Measurements from ENCODE around the gene CASP2. TPM values are rescaled to one million over a fixed set of nuclear protein-coding genes. Genes with fewer than 3 reads are reported as not detected.

The CASP2 gene
- total and polyA plus RNA-seq, 2 of the 13 experiments (the other 11 are each of a cell fraction or from before 2014, with no cell fraction given) = 10.2 to 13.7 TPM

DNA sequence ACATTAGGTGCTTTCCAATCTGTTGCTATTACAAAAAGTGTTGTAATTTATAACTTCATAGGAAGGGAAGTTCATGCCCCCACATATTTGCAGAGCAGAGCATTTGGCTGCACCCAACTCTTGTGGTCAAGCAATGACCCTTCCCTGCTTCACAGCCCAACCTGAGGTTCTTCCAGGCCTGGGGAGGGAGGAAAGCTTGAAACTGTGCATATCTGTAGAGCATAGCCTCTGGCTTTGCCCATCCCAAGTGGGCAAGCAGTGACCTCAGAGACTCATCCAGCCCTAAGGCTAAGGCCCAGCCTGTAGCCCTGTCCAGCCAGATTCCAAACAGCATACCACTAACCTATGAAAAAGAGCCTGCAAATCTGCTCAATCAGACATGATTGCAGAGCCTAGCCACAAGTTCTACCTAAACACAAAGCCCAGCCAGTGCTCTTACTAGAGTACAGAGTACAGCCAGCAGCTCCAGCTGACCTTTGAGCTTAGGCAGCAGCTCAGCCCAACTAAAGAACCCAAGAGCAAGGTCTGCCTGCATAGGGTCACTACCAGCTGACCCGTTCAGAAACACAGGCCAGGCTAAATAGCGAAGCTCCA is 39.3 kb upstream of the CASP2 start (continued):
- TF ChIP-seq, protein P1, sequence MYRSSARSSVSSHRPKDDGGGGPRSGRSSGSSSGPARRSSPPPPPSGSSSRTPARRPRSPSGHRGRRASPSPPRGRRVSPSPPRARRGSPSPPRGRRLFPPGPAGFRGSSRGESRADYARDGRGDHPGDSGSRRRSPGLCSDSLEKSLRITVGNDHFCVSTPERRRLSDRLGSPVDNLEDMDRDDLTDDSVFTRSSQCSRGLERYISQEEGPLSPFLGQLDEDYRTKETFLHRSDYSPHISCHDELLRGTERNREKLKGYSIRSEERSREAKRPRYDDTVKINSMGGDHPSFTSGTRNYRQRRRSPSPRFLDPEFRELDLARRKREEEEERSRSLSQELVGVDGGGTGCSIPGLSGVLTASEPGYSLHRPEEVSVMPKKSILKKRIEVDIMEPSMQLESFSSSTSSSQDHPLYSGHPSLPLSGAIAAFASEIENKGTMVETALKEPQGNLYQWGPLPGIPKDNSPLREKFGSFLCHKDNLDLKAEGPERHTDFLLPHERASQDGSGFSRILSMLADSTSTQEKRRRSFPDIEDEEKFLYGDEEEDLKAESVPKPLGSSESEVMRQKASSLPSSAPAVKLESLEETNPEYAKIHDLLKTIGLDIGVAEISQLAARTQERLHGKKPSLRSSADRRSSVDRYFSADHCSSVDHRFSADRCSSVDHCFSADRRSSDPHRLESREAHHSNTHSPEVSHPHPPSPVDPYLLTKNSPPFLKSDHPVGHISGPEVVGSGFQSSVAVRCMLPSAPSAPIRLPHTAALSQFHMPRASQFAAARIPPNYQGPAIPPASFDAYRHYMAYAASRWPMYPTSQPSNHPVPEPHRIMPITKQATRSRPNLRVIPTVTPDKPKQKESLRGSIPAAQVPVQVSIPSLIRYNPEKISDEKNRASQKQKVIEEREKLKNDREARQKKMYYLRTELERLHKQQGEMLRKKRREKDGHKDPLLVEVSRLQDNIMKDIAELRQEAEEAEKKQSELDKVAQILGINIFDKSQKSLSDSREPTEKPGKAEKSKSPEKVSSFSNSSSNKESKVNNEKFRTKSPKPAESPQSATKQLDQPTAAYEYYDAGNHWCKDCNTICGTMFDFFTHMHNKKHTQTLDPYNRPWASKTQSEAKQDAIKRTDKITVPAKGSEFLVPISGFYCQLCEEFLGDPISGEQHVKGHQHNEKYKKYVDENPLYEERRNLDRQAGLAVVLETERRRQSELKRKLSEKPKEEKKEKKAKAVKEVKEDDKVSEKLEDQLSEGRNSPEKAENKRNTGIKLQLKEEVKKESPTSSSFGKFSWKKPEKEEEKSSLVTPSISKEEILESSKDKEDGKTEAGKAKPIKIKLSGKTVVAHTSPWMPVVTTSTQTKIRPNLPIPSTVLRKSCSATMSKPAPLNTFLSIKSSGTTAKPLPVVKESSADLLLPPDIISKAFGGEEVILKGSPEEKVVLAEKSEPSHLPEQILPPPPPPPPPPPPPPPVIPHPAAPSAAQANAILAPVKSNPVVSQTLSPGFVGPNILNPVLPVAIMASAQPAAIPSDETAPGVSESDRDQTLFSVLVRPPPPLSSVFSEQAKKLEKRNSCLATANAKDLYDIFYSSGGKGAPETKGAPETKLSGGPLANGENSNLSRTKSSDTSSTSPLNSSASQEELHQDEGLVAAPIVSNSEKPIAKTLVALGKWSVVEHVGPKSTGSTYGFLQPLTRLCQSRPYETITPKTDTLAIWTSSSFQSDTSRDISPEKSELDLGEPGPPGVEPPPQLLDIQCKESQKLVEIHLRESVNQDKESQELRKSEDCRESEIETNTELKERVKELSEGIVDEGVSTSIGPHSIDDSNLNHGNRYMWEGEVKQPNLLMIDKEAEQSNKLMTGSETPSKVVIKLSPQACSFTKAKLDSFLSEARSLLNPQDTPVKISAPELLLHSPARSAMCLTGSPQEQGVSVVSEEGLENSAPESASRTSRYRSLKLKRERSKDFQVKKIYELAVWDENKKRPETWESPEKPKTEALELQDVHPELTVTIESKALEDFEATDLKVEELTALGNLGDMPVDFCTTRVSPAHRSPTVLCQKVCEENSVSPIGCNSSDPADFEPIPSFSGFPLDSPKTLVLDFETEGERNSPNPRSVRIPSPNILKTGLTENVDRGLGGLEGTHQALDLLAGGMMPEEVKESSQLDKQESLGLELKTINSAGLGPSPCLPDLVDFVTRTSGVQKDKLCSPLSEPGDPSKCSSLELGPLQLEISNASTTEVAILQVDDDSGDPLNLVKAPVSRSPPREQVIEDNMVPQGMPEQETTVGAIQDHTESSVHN (CRISPR knock-in tag; IDR thresholded peaks at IDR 0.05) = no peak
- TF ChIP-seq KLF13 (CRISPR knock-in tag; IDR thresholded peaks at IDR 0.05) (no peak), SCMH1 (CRISPR knock-in tag; IDR thresholded peaks at IDR 0.05; ENCODE audit: borderline replicate concordance) (no peak), ZNF570 (CRISPR knock-in tag; IDR thresholded peaks at IDR 0.05; ENCODE audit: borderline replicate concordance) (no peak), ZNF143 (CRISPR knock-in tag; IDR thresholded peaks at IDR 0.05) (no peak), CHCHD3 (CRISPR knock-in tag; IDR thresholded peaks at IDR 0.05) (no peak), ZNF749 (CRISPR knock-in tag; IDR thresholded peaks at IDR 0.05; ENCODE audit: borderline replicate concordance) (no peak), IRF2 (CRISPR knock-in tag; IDR thresholded peaks at IDR 0.05) (no peak), NR2F1 (CRISPR knock-in tag; IDR thresholded peaks at IDR 0.05) (peak; percentile 90 to 92), HHEX (CRISPR knock-in tag; IDR thresholded peaks at IDR 0.05) (no peak)
- TF ChIP-seq, protein P2, sequence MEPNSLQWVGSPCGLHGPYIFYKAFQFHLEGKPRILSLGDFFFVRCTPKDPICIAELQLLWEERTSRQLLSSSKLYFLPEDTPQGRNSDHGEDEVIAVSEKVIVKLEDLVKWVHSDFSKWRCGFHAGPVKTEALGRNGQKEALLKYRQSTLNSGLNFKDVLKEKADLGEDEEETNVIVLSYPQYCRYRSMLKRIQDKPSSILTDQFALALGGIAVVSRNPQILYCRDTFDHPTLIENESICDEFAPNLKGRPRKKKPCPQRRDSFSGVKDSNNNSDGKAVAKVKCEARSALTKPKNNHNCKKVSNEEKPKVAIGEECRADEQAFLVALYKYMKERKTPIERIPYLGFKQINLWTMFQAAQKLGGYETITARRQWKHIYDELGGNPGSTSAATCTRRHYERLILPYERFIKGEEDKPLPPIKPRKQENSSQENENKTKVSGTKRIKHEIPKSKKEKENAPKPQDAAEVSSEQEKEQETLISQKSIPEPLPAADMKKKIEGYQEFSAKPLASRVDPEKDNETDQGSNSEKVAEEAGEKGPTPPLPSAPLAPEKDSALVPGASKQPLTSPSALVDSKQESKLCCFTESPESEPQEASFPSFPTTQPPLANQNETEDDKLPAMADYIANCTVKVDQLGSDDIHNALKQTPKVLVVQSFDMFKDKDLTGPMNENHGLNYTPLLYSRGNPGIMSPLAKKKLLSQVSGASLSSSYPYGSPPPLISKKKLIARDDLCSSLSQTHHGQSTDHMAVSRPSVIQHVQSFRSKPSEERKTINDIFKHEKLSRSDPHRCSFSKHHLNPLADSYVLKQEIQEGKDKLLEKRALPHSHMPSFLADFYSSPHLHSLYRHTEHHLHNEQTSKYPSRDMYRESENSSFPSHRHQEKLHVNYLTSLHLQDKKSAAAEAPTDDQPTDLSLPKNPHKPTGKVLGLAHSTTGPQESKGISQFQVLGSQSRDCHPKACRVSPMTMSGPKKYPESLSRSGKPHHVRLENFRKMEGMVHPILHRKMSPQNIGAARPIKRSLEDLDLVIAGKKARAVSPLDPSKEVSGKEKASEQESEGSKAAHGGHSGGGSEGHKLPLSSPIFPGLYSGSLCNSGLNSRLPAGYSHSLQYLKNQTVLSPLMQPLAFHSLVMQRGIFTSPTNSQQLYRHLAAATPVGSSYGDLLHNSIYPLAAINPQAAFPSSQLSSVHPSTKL (CRISPR knock-in tag; IDR thresholded peaks at IDR 0.05) = peak; percentile 72
- TF ChIP-seq, protein P3, sequence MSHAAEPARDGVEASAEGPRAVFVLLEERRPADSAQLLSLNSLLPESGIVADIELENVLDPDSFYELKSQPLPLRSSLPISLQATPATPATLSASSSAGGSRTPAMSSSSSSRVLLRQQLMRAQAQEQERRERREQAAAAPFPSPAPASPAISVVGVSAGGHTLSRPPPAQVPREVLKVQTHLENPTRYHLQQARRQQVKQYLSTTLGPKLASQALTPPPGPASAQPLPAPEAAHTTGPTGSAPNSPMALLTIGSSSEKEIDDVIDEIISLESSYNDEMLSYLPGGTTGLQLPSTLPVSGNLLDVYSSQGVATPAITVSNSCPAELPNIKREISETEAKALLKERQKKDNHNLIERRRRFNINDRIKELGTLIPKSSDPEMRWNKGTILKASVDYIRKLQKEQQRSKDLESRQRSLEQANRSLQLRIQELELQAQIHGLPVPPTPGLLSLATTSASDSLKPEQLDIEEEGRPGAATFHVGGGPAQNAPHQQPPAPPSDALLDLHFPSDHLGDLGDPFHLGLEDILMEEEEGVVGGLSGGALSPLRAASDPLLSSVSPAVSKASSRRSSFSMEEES (CRISPR knock-in tag; IDR thresholded peaks at IDR 0.05) = no peak
- TF ChIP-seq, protein P4, sequence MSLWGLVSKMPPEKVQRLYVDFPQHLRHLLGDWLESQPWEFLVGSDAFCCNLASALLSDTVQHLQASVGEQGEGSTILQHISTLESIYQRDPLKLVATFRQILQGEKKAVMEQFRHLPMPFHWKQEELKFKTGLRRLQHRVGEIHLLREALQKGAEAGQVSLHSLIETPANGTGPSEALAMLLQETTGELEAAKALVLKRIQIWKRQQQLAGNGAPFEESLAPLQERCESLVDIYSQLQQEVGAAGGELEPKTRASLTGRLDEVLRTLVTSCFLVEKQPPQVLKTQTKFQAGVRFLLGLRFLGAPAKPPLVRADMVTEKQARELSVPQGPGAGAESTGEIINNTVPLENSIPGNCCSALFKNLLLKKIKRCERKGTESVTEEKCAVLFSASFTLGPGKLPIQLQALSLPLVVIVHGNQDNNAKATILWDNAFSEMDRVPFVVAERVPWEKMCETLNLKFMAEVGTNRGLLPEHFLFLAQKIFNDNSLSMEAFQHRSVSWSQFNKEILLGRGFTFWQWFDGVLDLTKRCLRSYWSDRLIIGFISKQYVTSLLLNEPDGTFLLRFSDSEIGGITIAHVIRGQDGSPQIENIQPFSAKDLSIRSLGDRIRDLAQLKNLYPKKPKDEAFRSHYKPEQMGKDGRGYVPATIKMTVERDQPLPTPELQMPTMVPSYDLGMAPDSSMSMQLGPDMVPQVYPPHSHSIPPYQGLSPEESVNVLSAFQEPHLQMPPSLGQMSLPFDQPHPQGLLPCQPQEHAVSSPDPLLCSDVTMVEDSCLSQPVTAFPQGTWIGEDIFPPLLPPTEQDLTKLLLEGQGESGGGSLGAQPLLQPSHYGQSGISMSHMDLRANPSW (CRISPR knock-in tag; IDR thresholded peaks at IDR 0.05; ENCODE audit: borderline replicate concordance) = no peak
